HCT116 (cell line): ENCODE results near the gene ELAVL1. TPM values are rescaled to one million over a fixed set of nuclear protein-coding genes. Genes with fewer than 3 reads are reported as not detected.

Experiments used
- ATAC-seq: fragments of 200-7000 bp; cut with Tn5 transposase; 2 replicates; pipeline ENCODE4 v1.9.1; 2020; ENCODE audit warnings: mild to moderate bottlenecking, moderate library complexity
- BruUV-seq: library from RNA; stranded (reverse); fragments of 400-500 nt; replicated peaks from 2 replicates; lab custom pipeline; 2021; lab: Mats Ljungman, UMichigan
- CTCF ChIA-PET: fragments of 300-600 bp; sonication (Branson Sonifier 250); formaldehyde crosslinking; loops from one replicate; lab custom pipeline; 2021; ENCODE audit warnings: antibody characterized with exemption; lab: Charles Lee
- POLR2A ChIA-PET: fragments of 300-600, 350-600 bp; sonication (Branson Sonifier 250); formaldehyde crosslinking; loops from one replicate; lab custom pipeline; 2021; ENCODE audit warnings: antibody characterized with exemption; lab: Charles Lee
- RAD21 ChIA-PET, 2 experiments: fragments of 300-600 bp; sonication (Branson Sonifier 250); formaldehyde crosslinking; loops; one replicate each; lab custom pipeline; 2023; ENCODE audit warnings: low total read pairs in 2 of 2; ENCODE audit not compliant: uncharacterized antibody in 2 of 2, unreplicated experiment in 2 of 2, low non-redundant PET in 1 of 2; lab: Charles Lee
- DNase-seq: peaks from one replicate; pipeline ENCODE4 v3.0.0-alpha.2; 2010; ENCODE audit warnings: low read depth, low spot score
- H2AFZ ChIP-seq: fragments of 200-600 bp; shearing (Covaris generic), sonication (generic); 2 replicates; pipeline ENCODE4 v1.6.1; 2017; ENCODE audit warnings: low read depth, mixed run types, mixed read lengths, antibody characterized with exemption, low read length; ENCODE audit not compliant: poor library complexity, severe bottlenecking
- H3K27ac ChIP-seq: 2 replicates; pipeline ENCODE4 v1.5.1; 2012; ENCODE audit warnings: low read depth, low read length
- H3K27me3 ChIP-seq: fragments of 200-600 bp; sonication (generic); 2 replicates; pipeline ENCODE4 v1.6.1; 2016; ENCODE audit warnings: mixed run types, low read length, mixed read lengths; ENCODE audit not compliant: insufficient read depth
- H3K36me3 ChIP-seq, 2 experiments: fragments of 200-500 bp in 1 of 2; fragments of 200-600 bp in 1 of 2; sonication (Bioruptor generic) in 1 of 2; sonication (generic) in 1 of 2; 2 replicates each; pipeline versions ENCODE4 v1.5.1 to v1.6.1; 2014 to 2016; ENCODE audit warnings: low read length in 2 of 2, inconsistent platforms in 1 of 2, mixed read lengths in 1 of 2, mixed run types in 1 of 2; ENCODE audit not compliant: insufficient read depth in 2 of 2, control insufficient read depth in 1 of 2
- H3K4me1 ChIP-seq, 2 experiments: fragments of 200-600 bp in 1 of 2; sonication (generic) in 1 of 2; 2 replicates each; pipeline versions ENCODE4 v1.5.1 to v1.6.1; 2012 to 2017; ENCODE audit warnings: low read length in 2 of 2, inconsistent platforms in 1 of 2, mild to moderate bottlenecking in 1 of 2, mixed read lengths in 1 of 2, mixed run types in 1 of 2, moderate library complexity in 1 of 2; ENCODE audit not compliant: insufficient read depth in 2 of 2, control insufficient read depth in 1 of 2
- H3K4me2 ChIP-seq: fragments of 200-600 bp; sonication (generic); 2 replicates; pipeline ENCODE4 v1.6.1; 2017; ENCODE audit warnings: mixed run types, low read length, mixed read lengths
- H3K4me3 ChIP-seq, 2 experiments: fragments of 200-600 bp in 1 of 2; sonication (generic) in 1 of 2; replicated peaks in 1 of 2; 2 replicates each; pipeline ENCODE4 v1.5.1; 2011 to 2016; ENCODE audit warnings: low read length in 2 of 2, control low read depth in 1 of 2, low read depth in 1 of 2, mild to moderate bottlenecking in 1 of 2, mixed read lengths in 1 of 2, mixed run types in 1 of 2
- H3K79me2 ChIP-seq: fragments of 200-600 bp; sonication (generic); 2 replicates; pipeline ENCODE4 v1.6.1; 2017; ENCODE audit warnings: mild to moderate bottlenecking, mixed run types, low read length, moderate library complexity, mixed read lengths; ENCODE audit not compliant: insufficient read depth
- H3K9ac ChIP-seq: fragments of 200-600 bp; sonication (generic); 2 replicates; pipeline ENCODE4 v1.6.1; 2016; ENCODE audit warnings: low read length, mixed read lengths
- H3K9me2 ChIP-seq: fragments of 200-600 bp; sonication (generic), shearing (Covaris generic); 2 replicates; pipeline ENCODE4 v1.6.1; 2017; ENCODE audit warnings: mixed run types, mild to moderate bottlenecking, moderate library complexity; ENCODE audit not compliant: insufficient read depth
- H3K9me3 ChIP-seq, 2 experiments: fragments of 200-500 bp in 1 of 2; fragments of 200-600 bp in 1 of 2; sonication (Bioruptor generic) in 1 of 2; sonication (generic) in 1 of 2; 2 replicates each; pipeline ENCODE4 v1.6.1; 2014 to 2017; ENCODE audit warnings: low read length in 2 of 2, mixed read lengths in 2 of 2, inconsistent platforms in 1 of 2, low read depth in 1 of 2, mild to moderate bottlenecking in 1 of 2, mixed run types in 1 of 2, moderate library complexity in 1 of 2; ENCODE audit not compliant: control insufficient read depth in 1 of 2, insufficient read depth in 1 of 2
- H4K20me1 ChIP-seq: fragments of 200-600 bp; sonication (generic), shearing (Covaris generic); 2 replicates; pipeline ENCODE4 v1.6.1; 2017; ENCODE audit warnings: mixed run types, mild to moderate bottlenecking, moderate library complexity; ENCODE audit not compliant: insufficient read depth
- CEBPB ChIP-seq: IDR thresholded peaks from 2 replicates; pipeline ENCODE4 v1.6.1; 2012; ENCODE audit warnings: low read depth
- CTCF ChIP-seq, 3 experiments: fragments of 200-600 bp in 1 of 3; sonication (generic) in 1 of 3; IDR thresholded peaks in 2 of 3; conservative IDR thresholded peaks in 1 of 3; 2 replicates each; pipeline ENCODE4 v1.5.1; 2012 to 2017; ENCODE audit warnings: low read depth in 2 of 3, low read length in 2 of 3, antibody characterized with exemption in 1 of 3, borderline replicate concordance in 1 of 3, control low read depth in 1 of 3, mild to moderate bottlenecking in 1 of 3, mixed read lengths in 1 of 3, mixed run types in 1 of 3, moderate library complexity in 1 of 3; ENCODE audit not compliant: insufficient read depth in 1 of 3
- EGR1 ChIP-seq: IDR thresholded peaks from 2 replicates; pipeline ENCODE4 v1.6.1; 2012; ENCODE audit warnings: low read depth
- EZH2 ChIP-seq: fragments of 200-600 bp; sonication (generic); IDR thresholded peaks from 2 replicates; pipeline ENCODE4 v1.6.1; 2017; ENCODE audit warnings: antibody characterized with exemption, mixed run types
- FOSL1 ChIP-seq: IDR thresholded peaks from 2 replicates; pipeline ENCODE4 v1.6.1; 2012; ENCODE audit warnings: low read depth
- MAX ChIP-seq: IDR thresholded peaks from 2 replicates; pipeline ENCODE4 v1.6.1; 2012
- POLR2AphosphoS5 ChIP-seq: IDR thresholded peaks from 2 replicates; pipeline ENCODE4 v1.6.1; 2011; ENCODE audit warnings: mild to moderate bottlenecking, low read depth, low read length, moderate library complexity
- RAD21 ChIP-seq: IDR thresholded peaks from 2 replicates; pipeline ENCODE4 v1.6.1; 2012; ENCODE audit warnings: low read depth, mild to moderate bottlenecking
- REST ChIP-seq: IDR thresholded peaks from 2 replicates; pipeline ENCODE4 v1.6.1; 2012; ENCODE audit warnings: low read depth
- SIN3A ChIP-seq: IDR thresholded peaks from 2 replicates; pipeline ENCODE4 v1.6.1; 2012; ENCODE audit warnings: low read depth
- SP1 ChIP-seq: IDR thresholded peaks from 2 replicates; pipeline ENCODE4 v1.6.1; 2012; ENCODE audit warnings: low read depth
- SRF ChIP-seq: IDR thresholded peaks from 2 replicates; pipeline ENCODE4 v1.6.1; 2012; ENCODE audit warnings: low read depth
- TCF7L2 ChIP-seq: IDR thresholded peaks from 2 replicates; pipeline ENCODE4 v1.7.0; 2011; ENCODE audit warnings: borderline replicate concordance, inconsistent platforms; ENCODE audit not compliant: insufficient read depth, insufficient read length; ENCODE audit errors: extremely low read depth
- YY1 ChIP-seq: IDR thresholded peaks from 2 replicates; pipeline ENCODE4 v1.6.1; 2011; ENCODE audit warnings: low read length, low read depth, moderate library complexity, mild to moderate bottlenecking; ENCODE audit not compliant: insufficient replicate concordance; ENCODE audit errors: extremely low read depth
- intact Hi-C: fragments of 100-400 bp; cut with micrococcal nuclease; formaldehyde crosslinking; loops from 2 replicates; pipeline ENCODE4 v1.10.0; 2022
- total RNA-seq: library from RNA; stranded (reverse); gene quantifications from one replicate; pipeline ENCODE4 v1.2.1, GENCODE V29; 2021; ENCODE audit not compliant: unreplicated experiment

ELAVL1 gene
- total RNA-seq, 1 experiment from 2014 or later = 134 TPM

- peaks cover 21 to 61% of the 10 kb centered on the region in 2 experiments; a peak in 3 of 4 replicates for H3K4me1 ChIP-seq
- peaks cover 10% of the 10 kb centered on the region; the same call in 1 of the 2 replicates for H3K79me2 ChIP-seq
- DNase-seq (peak; percentile 92), ATAC-seq (peak; percentile 61)
- H3K4me2 ChIP-seq = peak within 1 kb of the TSS; percentile 91
- no peaks in the 10 kb centered on the region for H4K20me1 ChIP-seq
- peak within 1 kb of the TSS; percentile 89 for H3K27ac ChIP-seq
- H2AFZ ChIP-seq = no peak within 1 kb of the TSS
- RAD21 ChIA-PET = interaction anchor here (0.6 to 2.0 kb wide), 9 partner anchors 9 to 578 kb away, joined by 3 to 9 read pairs (median 6); partner anchors contain the start of gene TIMM44 (in 1 of the 2)
- TSS peak; percentile 80 for BruUV-seq
- H3K9me2 ChIP-seq = no peaks in the 10 kb centered on the region
- intact Hi-C loops = loop anchor here (1.0 to 5.0 kb wide), 2 partner anchors 50 to 68 kb away; no protein-coding TSS in a partner anchor
- H3K9me3 ChIP-seq = no peaks in the 10 kb centered on the region
- peak within 1 kb of the TSS; percentile 66 to 74 for H3K4me3 ChIP-seq
- no peaks in the 10 kb centered on the region for H3K27me3 ChIP-seq
- POLR2A ChIA-PET = interaction anchor here (0.6 to 2.7 kb wide), 18 partner anchors 10 to 1409 kb away, joined by 3 to 33 read pairs (median 6); partner anchors contain the start of genes LRRC8E, MAP2K7 and TIMM44
- no peak for TF ChIP-seq EZH2
- TF ChIP-seq SP1 = peak; percentile 88
- peak; percentile 17 for TF ChIP-seq YY1
- TF ChIP-seq REST = no peak
- TF ChIP-seq SRF = no peak
- no peak for TF ChIP-seq FOSL1
- peak; percentile 77; the same call in 1 of the 2 replicates for TF ChIP-seq MAX
- no peak for TF ChIP-seq CTCF (IDR thresholded peaks at IDR 0.05 in 2 of 3, conservative IDR thresholded peaks at IDR 0.05 in 1 of 3; ENCODE audit: borderline replicate concordance in 1 of 3, insufficient read depth in 1 of 3, low read depth in 2 of 3, low read length in 2 of 3)
- TF ChIP-seq RAD21 = no peak
- peak; percentile 62 for TF ChIP-seq POLR2AphosphoS5
- TF ChIP-seq EGR1 = peak; percentile 93
- TF ChIP-seq CEBPB = no peak
- TF ChIP-seq TCF7L2 = peak; percentile 45
- peak; percentile 58; the same call in 1 of the 2 replicates for TF ChIP-seq SIN3A
- H3K36me3 ChIP-seq = peaks cover 0 to 12% of the 10 kb centered on the region in 2 experiments; a peak in 3 of 4 replicates
- CTCF ChIA-PET = interaction anchor here (0.6 to 5.2 kb wide), 17 partner anchors 8 to 566 kb away, joined by 3 to 41 read pairs (median 4); partner anchors contain the start of genes MAP2K7, TIMM44 and TRAPPC5
- peak within 1 kb of the TSS; percentile 89 for H3K9ac ChIP-seq
Measured at GRCh38 chr19:7919610-7920518, 85.6 kb downstream of the ELAVL1 start, which contains the start of gene SNAPC2. SNAPC2 (plus strand) TSS chr19:7920338; CDS start chr19:7920367, 29 bp downstream.
